CD4-positive, alpha-beta T cell treated with Interleukin-15 for 4 hours (primary cell): ENCODE measurements around the gene CHTF18.

Experiments
- DNase-seq: peaks from one replicate; pipeline ENCODE4 v3.0.0-alpha.2; 2020; ENCODE audit warnings: low spot score

The CHTF18 gene

GRCh38 chr16:794091-794822 is 5.8 kb downstream of the CHTF18 start:
- DNase-seq = no peak

GRCh38 chr16:794853-795466 is 6.5 kb downstream of the CHTF18 start:
- DNase-seq = no peak

GRCh38 chr16:795580-796229 is 7.3 kb downstream of the CHTF18 start:
- no peak for DNase-seq

GRCh38 chr16:796296-797119 is 8.1 kb downstream of the CHTF18 start:
- DNase-seq = no peak

DNA sequence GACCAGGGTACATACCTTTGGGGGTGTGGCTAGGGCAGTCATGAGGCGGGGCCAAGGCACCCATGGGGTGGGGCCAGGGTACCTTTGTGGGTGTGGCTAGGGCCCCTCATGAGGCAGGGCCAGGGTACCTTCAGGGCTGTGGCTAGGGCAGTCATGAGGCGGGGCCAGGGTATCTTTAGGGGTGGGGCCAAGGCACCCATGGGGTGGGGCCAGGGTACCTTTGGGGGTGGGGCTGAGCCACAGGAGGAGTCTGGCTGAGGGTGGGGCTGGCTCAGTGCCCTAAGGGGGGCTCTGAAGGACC is 8.7 kb downstream of the CHTF18 start:
- no peak for DNase-seq

DNA sequence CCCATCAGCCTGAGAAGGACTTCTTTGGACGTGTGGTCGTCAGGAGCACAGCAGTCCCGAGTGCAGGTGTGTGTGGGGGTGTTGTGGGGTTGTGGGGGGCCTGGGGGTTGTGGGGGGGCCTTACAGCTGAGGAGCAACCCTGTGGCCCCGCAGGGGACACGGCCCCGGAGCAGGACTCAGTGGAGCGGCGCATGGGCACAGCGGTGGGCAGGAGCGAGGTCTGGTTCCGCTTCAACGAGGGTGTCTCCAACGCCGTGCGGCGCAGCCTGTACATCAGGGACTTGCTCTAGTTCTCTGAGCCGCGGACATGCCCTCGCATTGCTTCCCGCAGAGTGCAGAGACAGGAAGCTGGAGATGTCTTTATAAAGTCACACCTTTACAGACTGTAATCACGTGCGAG is 9.3 kb downstream of the CHTF18 start:
- DNase-seq = no peak

DNA sequence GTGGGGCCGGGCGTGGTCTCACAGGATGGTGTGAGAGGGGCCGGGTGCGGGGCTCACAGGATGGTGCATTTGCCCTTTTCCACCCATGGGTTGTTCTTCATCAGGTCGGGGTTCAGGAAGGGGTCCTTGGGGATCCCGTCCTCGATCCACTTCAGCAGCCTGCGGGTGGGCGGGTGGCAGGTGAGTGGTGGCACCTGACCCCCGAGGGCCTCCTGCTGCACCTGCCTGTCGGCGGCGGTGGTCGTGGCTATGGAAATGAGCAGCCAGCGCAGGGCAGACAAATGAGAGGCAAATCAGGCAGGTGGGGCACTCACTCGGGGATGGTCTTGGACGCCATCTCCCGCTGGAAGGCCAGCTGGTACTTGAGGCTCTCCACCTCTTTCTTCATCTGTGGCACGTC is 10.2 kb downstream of the CHTF18 start:
- no peak for DNase-seq

- no peak for DNase-seq
Measured at GRCh38 chr16:799111-799947, 10.9 kb downstream of the CHTF18 start.

GRCh38 chr16:799948-800833 is 11.8 kb downstream of the CHTF18 start, which contains the start of gene GNG13:
Gene GNG13 (minus strand): TSS chr16:800734. CDS start chr16:799077, 1,657 bp downstream.
- no peak for DNase-seq

DNA sequence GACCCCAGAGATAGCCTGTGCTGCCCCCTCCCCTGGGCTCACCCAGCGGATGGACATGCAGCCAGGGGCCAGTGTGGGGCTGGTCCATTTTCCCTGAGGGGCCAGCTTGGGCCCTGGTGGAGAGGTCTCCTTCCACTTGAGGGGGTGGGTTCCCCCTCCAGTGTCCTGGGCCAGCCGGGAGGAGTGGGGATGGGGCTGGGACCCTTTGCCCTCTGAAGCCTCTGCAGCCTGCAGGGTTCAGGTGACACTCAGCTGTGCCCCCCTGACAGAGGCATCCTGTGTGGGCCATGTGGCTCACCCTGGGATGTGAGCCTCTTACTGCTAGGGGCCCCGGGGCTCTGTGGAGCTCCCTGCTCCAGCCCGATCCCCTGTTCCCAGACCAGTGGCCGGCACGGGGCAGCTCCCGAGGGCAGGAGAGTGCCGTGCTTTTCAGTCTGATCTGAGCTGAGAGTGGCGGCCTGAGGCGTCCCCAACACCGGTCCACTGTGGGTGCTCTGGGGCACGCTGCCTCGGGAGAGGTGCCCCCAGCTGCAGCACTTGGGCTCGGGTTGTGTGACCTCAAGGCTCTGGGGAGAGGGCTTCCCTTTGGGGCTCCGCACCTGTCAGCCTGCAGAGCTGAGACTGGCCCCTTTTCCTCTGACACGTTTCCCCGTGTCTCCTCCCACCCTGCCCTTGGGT is 12.6 kb downstream of the CHTF18 start:
- DNase-seq = no peak

- no peak for DNase-seq
Measured at GRCh38 chr16:801584-802363, 13.4 kb downstream of the CHTF18 start.

DNA sequence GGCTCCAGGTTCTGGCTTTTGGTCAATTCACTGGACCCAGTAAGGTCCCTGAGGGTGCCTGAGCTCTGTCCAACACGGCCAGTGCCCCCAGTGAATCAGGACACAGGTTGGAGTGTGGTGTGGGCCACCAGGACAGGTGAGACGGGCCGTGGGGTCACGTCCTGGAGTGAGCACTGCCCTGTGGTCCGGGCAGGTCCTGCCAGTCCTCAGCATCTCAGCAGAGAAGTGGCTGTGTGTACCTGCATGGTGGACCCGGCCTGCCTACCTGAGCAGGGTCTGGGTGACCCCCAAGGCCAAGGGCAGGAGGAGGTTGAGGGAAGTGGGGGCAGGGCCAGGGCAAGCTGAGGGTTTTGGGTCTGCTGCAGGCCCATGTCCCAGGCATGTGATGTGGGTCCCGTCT is 14.0 kb downstream of the CHTF18 start:
- no peak for DNase-seq

DNA sequence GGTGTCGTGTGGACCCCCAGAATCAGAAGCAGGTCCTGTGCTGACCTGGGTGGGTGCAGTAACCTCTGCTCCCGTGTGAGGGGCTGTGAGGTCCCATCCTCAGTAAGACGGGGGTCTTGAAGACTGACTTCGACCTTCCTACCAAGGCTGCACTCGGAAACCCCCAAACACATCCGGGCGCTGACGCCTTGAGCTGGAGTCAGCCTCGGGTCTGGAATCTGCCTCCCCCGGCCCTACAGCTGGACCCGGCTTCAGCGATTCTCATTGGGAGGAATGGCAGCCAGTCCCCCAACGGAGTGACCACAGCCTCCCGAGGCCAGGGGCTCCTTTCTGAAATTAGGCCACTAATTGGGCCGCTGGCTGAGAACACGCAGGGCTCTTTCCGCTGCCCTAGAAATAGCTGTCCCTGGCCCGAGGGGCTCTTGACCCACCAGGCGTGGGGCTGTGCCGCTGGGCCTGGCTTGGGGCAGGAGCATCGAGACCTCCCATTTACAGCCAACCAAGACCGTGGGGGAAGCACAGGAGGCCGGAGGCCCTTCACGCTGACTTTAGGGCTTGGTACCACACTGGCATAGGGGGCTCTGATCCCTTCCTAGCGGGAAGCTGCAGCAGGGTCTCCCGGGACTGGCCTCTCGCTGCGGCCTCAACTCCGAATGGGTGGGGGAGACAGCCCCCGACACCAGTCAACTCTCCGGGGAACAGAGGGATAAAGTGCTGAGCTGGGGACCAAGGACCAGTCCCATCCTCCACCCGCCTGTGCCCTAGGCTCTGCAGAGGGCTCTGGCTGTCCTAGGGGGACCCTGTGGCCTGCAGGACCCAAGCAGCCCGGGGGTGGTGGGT is 14.7 kb downstream of the CHTF18 start:
- DNase-seq = no peak

- DNase-seq = no peak
Measured at GRCh38 chr16:803754-804080, 15.3 kb downstream of the CHTF18 start.

DNA sequence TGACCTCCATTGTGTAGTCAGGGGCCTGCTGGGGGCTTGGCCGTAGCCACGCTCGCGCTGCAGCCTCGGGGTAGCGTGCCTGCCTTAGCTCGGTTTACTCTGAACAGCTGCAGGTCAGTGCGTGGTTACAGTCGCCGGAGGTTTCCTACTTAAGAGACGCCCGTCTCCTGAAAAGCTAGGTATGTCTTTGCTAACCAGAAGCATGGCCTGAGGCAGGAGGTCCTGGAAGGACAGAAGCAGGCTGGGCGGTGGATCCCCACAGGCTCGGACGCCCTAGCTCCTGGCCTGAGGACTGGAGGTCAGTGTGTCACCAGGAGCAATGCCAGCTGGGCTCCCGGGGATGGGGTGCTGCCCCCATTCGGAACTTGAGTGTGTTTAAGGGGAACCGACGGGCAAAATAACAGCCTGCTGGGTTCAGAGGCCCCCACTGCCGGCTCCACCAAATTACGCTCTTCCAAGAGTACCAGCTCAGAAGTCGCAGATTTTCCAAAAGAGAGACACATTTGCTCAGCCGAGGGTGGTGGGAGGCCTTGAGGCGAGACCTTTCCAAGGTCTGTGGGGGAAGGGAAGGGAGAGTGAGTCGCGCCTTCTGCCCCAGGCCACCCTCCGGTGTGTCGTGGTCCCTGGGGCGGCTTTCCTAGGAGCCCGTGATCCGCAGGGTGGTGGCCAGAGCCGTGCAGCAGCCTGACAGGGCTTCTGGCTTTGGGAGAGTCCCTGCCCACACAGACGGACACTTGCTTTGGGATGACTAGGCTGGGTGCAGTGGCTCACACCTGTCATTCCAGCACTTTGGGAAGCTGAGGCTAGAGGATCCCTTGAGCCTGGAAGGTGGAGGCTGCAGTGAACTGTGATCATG is 16.0 kb downstream of the CHTF18 start:
- DNase-seq = no peak

- DNase-seq = no peak
Measured at GRCh38 chr16:805474-805873, 17.1 kb downstream of the CHTF18 start.

- DNase-seq = peak; percentile 80
Measured at GRCh38 chr16:807347-808084, 19.1 kb downstream of the CHTF18 start.
